Neural cell (in vitro differentiated cells): ENCODE results near the gene UCK1. TPM values are rescaled to one million over a fixed set of nuclear protein-coding genes. Genes with fewer than 3 reads are reported as not detected.

Source experiments
- H2AFZ ChIP-seq: fragments of 200-600, 300-800 bp; sonication (generic), shearing (Covaris generic); 2 replicates; pipeline ENCODE4 v1.6.0; 2014; ENCODE audit warnings: low read depth, mild to moderate bottlenecking, antibody characterized with exemption, low read length, moderate library complexity
- H3F3A ChIP-seq: fragments of 200-600 bp; shearing (Covaris generic); 2 replicates; pipeline ENCODE4 v1.6.1; 2016; ENCODE audit warnings: mild to moderate bottlenecking, moderate library complexity, mixed read lengths, antibody characterized with exemption, low read length; ENCODE audit not compliant: insufficient read depth, poor library complexity, severe bottlenecking
- H3K27ac ChIP-seq: fragments of 200-600, 300-800 bp; sonication (generic), shearing (Covaris generic); 2 replicates; pipeline ENCODE4 v1.5.1; 2014; ENCODE audit warnings: mild to moderate bottlenecking, low read length, moderate library complexity
- H3K27me3 ChIP-seq: fragments of 300-800, 200-600 bp; sonication (generic), shearing (Covaris generic); 2 replicates; pipeline ENCODE4 v1.6.0; 2014; ENCODE audit warnings: mild to moderate bottlenecking, low read depth, low read length, moderate library complexity; ENCODE audit not compliant: insufficient read depth
- H3K36me3 ChIP-seq: fragments of 300-800, 200-600 bp; sonication (generic), shearing (Covaris generic); 2 replicates; pipeline ENCODE4 v1.5.1; 2014; ENCODE audit warnings: mild to moderate bottlenecking, antibody characterized with exemption, low read length, moderate library complexity; ENCODE audit not compliant: insufficient read depth
- H3K4me2 ChIP-seq: fragments of 300-800, 200-600 bp; sonication (generic), shearing (Covaris generic); 2 replicates; pipeline ENCODE4 v1.6.0; 2014; ENCODE audit warnings: mild to moderate bottlenecking, low read length
- H3K4me3 ChIP-seq: fragments of 300-800, 200-600 bp; sonication (generic), shearing (Covaris generic); 2 replicates; pipeline ENCODE4 v1.5.1; 2014; ENCODE audit warnings: mild to moderate bottlenecking, low read length, moderate library complexity
- H3K79me2 ChIP-seq: fragments of 200-600 bp; shearing (Covaris generic); replicated peaks from 2 replicates; pipeline ENCODE4 v1.6.0; 2014; ENCODE audit warnings: mild to moderate bottlenecking, low read length, moderate library complexity; ENCODE audit not compliant: insufficient read depth
- H3K9ac ChIP-seq: fragments of 300-800, 200-600 bp; sonication (generic), shearing (Covaris generic); 2 replicates; pipeline ENCODE4 v1.6.1; 2016; ENCODE audit warnings: mild to moderate bottlenecking, low read length, mixed read lengths
- H3K9me2 ChIP-seq: fragments of 200-600 bp; shearing (Covaris generic); 2 replicates; pipeline ENCODE4 v1.6.1; 2016; ENCODE audit warnings: mild to moderate bottlenecking, low read length, mixed read lengths; ENCODE audit not compliant: insufficient read depth
- H3K9me3 ChIP-seq: fragments of 200-600, 300-800 bp; sonication (generic), shearing (Covaris generic); 2 replicates; pipeline ENCODE4 v1.6.1; 2016; ENCODE audit warnings: mild to moderate bottlenecking, mixed run types, low read length, moderate library complexity, mixed read lengths
- H4K20me1 ChIP-seq: fragments of 200-600 bp; shearing (Covaris generic); 2 replicates; pipeline ENCODE4 v1.6.1; 2016; ENCODE audit warnings: mild to moderate bottlenecking, mixed run types; ENCODE audit not compliant: insufficient read depth
- CTCF ChIP-seq: fragments of 450-650 bp; IDR thresholded peaks from 2 replicates; pipeline ENCODE4 v1.5.1; 2014; ENCODE audit warnings: antibody characterized with exemption, mild to moderate bottlenecking, moderate library complexity; ENCODE audit not compliant: poor library complexity, severe bottlenecking
- EP300 ChIP-seq: fragments of 450-650 bp; conservative IDR thresholded peaks from 2 replicates; pipeline ENCODE4 v1.6.1; 2014; ENCODE audit warnings: antibody characterized with exemption, mild to moderate bottlenecking, moderate library complexity; ENCODE audit not compliant: poor library complexity, severe bottlenecking
- EZH2 ChIP-seq: fragments of 200-600, 300-800 bp; shearing (Covaris generic), sonication (generic); IDR thresholded peaks from 2 replicates; pipeline ENCODE4 v1.6.1; 2014; ENCODE audit warnings: antibody characterized with exemption, low read length, borderline replicate concordance, mild to moderate bottlenecking; ENCODE audit not compliant: insufficient read depth, poor library complexity, severe bottlenecking
- MXI1 ChIP-seq: fragments of 450-650 bp; conservative IDR thresholded peaks from 2 replicates; pipeline ENCODE4 v1.6.1; 2014; ENCODE audit warnings: antibody characterized with exemption, mild to moderate bottlenecking; ENCODE audit not compliant: poor library complexity, severe bottlenecking
- POLR2AphosphoS5 ChIP-seq: IDR thresholded peaks from 2 replicates; pipeline ENCODE4 v1.6.1; 2012
- RAD21 ChIP-seq: fragments of 450-650 bp; conservative IDR thresholded peaks from 2 replicates; pipeline ENCODE4 v1.6.1; 2014; ENCODE audit warnings: antibody characterized with exemption, mild to moderate bottlenecking, moderate library complexity
- SMC3 ChIP-seq: fragments of 450-650 bp; conservative IDR thresholded peaks from 2 replicates; pipeline ENCODE4 v1.6.1; 2014; ENCODE audit warnings: antibody characterized with exemption, mild to moderate bottlenecking, moderate library complexity; ENCODE audit not compliant: poor library complexity
- TAF1 ChIP-seq: IDR thresholded peaks from 2 replicates; pipeline ENCODE4 v1.6.1; 2012; ENCODE audit warnings: low read depth
- polyA plus RNA-seq: library from polyadenylated mRNA; depleted of rRNA; stranded (reverse); fragments of >200 nt; gene quantifications from 2 replicates; pipeline ENCODE4 v1.2.3, GENCODE V29; 2014
- TF ChIP-seq, protein P1 (sequence below): IDR thresholded peaks from 2 replicates; pipeline ENCODE4 v1.6.1; 2012; ENCODE audit warnings: borderline replicate concordance

The UCK1 gene
- polyA plus RNA-seq, 1 donor from 2014 or later, result 45.9 TPM

DNA sequence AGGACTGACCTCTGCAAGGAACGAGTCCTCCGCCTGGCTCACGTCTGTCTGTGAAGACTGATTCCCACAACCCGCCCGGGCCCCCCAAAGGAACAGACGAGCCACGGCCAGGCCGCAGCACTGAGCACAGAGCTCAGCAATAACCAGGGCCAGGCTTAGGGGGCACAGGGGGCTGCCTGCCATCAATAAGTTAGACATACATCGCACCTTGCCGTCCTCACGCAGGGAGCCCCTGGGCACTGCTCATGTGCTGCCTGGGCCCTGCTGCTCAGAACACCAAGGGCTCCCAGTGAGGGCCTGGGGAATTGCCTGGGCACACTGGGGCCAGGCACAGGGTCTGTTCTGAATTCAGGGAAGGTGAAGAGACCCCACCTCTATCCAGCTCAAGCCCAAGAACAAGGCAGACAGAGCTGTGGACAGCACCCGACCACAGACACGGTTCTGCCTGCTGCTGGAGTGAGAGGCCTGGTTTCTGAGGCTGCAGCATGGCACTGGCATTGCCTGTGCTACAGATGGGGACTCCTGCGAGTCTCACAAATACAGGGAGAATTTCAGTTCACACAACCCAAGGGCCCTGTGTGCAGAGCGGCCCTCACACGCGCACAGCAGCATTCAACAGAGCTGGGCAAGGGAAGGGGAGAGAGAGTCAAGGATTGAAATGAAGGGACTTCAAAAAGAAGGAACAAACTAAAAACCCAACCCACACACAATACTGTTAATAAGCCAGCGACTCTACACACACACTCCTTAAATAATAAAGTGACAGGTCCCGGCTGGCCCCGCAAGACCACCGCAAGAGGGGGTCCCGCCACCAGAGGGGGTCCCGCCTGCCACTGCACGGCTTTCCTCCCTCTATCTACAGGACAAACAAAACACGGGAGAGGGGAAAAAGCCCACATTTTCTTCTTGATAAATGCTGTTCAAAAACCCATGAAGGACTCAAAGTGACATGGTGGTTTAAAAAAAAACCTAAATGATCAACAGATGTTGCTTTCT is 46.2 kb upstream of the UCK1 start:
- H3K27me3 ChIP-seq, result no peaks in the 10 kb centered on the region
- H3K9me2 ChIP-seq, result no peaks in the 10 kb centered on the region
- TF ChIP-seq EZH2 (no peak), SMC3 (no peak), EP300 (no peak), MXI1 (no peak), POLR2AphosphoS5 (no peak), TAF1 (no peak), CTCF (no peak), RAD21 (no peak)
- TF ChIP-seq, protein P1, sequence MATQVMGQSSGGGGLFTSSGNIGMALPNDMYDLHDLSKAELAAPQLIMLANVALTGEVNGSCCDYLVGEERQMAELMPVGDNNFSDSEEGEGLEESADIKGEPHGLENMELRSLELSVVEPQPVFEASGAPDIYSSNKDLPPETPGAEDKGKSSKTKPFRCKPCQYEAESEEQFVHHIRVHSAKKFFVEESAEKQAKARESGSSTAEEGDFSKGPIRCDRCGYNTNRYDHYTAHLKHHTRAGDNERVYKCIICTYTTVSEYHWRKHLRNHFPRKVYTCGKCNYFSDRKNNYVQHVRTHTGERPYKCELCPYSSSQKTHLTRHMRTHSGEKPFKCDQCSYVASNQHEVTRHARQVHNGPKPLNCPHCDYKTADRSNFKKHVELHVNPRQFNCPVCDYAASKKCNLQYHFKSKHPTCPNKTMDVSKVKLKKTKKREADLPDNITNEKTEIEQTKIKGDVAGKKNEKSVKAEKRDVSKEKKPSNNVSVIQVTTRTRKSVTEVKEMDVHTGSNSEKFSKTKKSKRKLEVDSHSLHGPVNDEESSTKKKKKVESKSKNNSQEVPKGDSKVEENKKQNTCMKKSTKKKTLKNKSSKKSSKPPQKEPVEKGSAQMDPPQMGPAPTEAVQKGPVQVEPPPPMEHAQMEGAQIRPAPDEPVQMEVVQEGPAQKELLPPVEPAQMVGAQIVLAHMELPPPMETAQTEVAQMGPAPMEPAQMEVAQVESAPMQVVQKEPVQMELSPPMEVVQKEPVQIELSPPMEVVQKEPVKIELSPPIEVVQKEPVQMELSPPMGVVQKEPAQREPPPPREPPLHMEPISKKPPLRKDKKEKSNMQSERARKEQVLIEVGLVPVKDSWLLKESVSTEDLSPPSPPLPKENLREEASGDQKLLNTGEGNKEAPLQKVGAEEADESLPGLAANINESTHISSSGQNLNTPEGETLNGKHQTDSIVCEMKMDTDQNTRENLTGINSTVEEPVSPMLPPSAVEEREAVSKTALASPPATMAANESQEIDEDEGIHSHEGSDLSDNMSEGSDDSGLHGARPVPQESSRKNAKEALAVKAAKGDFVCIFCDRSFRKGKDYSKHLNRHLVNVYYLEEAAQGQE, result no peak
- no peaks in the 10 kb centered on the region for H3K9me3 ChIP-seq
- H3K9ac ChIP-seq, result no peak overlapping the region
- no peak overlapping the region for H3K4me2 ChIP-seq
- no peak overlapping the region for H3K27ac ChIP-seq
- no peaks in the 10 kb centered on the region for H4K20me1 ChIP-seq
- H3K36me3 ChIP-seq, result no peaks in the 10 kb centered on the region
- H2AFZ ChIP-seq, result no peak overlapping the region
- no peaks in the 10 kb centered on the region for H3F3A ChIP-seq
- H3K79me2 ChIP-seq, result no peaks in the 10 kb centered on the region
- H3K4me3 ChIP-seq, result no peak overlapping the region

- Histone ChIP-seq H3K9me3 (no peaks in the 10 kb centered on the region), H3K4me3 (no peak overlapping the region), H2AFZ (no peak overlapping the region), H3K27ac (no peak overlapping the region), H4K20me1 (no peaks in the 10 kb centered on the region), H3F3A (no peaks in the 10 kb centered on the region), H3K4me2 (no peak overlapping the region), H3K36me3 (no peaks in the 10 kb centered on the region), H3K9me2 (no peaks in the 10 kb centered on the region), H3K79me2 (no peaks in the 10 kb centered on the region), H3K27me3 (no peaks in the 10 kb centered on the region), H3K9ac (no peak overlapping the region)
- no peak for TF ChIP-seq EZH2
- TF ChIP-seq EP300, result no peak
- no peak for TF ChIP-seq POLR2AphosphoS5
- no peak for TF ChIP-seq RAD21
- no peak for TF ChIP-seq CTCF
- TF ChIP-seq SMC3, result no peak
- TF ChIP-seq MXI1, result no peak
Measured at GRCh38 chr9:131575946-131576853, 45.1 kb upstream of the UCK1 start.
